HG02981 (cell line): ENCODE data around the gene GAS7.
A peak's percentile ranks its signal among the peaks of the same experiment; 100 is the strongest.

Experiments
- ATAC-seq: cut with Tn5 transposase; IDR thresholded peaks from one replicate; pipeline ENCODE4 v1.9.1; 2021; ENCODE audit warnings: mild to moderate bottlenecking, moderate library complexity; ENCODE audit not compliant: unreplicated experiment

Gene GAS7

DNA sequence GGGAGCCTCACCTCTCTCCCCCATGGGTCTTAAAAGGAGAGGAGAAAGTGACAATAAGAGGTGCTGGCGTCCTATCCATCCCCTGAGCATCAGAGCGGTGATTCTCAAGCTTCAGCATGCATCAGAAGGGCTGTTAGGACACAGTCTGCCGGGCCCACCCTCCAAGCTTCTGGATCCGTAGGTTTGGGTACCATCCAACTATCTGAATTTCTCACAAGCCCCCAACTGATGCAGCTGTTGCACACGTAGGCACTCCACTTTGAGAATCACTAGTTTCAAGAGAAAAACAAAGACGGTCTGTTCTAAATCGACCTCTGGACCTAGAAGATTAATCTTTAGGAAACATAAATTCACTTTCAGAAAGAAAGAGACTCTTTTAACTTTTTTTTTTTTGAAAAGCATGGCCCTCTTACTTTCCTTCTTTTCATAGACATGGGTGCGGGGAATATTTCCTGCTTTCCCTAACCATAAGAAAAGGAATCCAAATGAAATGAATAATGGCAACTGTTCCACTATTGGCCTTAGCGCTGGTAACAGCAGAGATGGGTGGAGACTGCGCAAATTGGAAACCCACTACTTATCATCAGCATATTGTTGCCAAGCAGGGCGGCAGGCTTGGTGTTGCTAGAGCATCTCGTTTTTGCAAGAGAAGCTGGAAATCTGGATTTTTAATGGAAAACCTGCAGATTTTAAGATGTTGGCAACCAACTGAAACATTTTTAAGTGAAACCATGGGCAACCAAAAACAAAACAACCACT lies 144.4 kb downstream of the GAS7 start:
- ATAC-seq, result no peak

GRCh38 chr17:10052106-10052813 lies 146.1 kb downstream of the GAS7 start:
- no peak for ATAC-seq

GRCh38 chr17:10051112-10051511 lies 147.3 kb downstream of the GAS7 start:
- peak; percentile 5 for ATAC-seq

DNA sequence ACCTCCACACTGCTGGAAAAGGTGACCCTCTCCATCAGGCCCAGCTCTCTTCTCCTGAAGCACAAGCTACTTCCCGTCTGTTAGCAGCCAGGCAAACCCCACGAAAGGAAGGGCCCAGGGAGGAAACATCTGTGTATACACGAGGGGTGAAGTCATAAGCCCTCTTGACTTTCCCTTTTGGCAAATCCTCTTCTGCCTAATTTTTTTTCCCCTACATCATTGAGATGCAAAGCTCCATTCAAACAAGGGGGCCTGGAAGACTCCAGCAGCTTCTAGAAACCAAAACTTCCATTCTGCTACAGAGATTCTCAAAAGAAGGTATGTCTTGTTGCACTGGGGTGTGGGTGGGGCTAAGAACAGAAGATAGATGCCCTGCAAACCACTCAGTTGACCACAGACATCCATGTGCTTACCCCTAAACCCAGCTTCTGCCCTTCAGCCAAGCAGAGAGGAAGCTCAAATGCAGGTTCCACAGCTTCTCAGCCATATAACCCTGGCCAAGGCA lies 147.8 kb downstream of the GAS7 start:
- peak; percentile 36 for ATAC-seq

DNA sequence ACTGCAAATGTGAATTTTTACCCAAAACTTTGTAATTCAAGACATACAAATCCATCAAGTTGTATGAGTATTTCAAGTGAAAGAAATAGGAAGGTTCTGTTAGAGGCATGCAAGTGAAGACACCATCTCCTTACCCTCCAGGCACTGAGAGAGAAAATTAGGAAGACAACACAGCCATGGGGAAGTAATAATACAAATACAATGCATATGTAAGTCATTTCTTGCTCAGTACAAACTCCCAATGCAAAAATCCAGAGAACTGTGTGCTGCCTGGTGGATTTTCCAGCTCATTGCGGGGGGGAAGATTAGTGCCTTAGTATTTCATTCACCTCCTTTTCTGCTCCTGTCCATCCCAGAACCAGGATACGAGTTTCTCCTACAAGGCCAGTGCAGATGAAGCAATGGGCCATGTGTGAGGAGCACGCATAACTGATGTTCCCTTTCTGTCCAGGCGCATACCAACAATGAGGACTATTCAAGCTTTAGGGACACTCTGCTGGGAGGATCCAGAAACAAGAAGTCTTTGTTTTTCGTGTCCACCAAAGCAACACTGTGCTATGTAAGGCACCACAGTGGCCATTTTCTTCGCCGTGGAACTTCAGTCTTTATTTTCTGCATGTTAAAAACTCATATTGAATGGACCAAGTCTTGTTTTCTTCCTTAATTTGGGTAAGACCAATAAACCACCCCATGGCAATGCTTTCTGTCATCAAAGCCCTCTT lies 149.6 kb downstream of the GAS7 start:
- ATAC-seq, result no peak

DNA sequence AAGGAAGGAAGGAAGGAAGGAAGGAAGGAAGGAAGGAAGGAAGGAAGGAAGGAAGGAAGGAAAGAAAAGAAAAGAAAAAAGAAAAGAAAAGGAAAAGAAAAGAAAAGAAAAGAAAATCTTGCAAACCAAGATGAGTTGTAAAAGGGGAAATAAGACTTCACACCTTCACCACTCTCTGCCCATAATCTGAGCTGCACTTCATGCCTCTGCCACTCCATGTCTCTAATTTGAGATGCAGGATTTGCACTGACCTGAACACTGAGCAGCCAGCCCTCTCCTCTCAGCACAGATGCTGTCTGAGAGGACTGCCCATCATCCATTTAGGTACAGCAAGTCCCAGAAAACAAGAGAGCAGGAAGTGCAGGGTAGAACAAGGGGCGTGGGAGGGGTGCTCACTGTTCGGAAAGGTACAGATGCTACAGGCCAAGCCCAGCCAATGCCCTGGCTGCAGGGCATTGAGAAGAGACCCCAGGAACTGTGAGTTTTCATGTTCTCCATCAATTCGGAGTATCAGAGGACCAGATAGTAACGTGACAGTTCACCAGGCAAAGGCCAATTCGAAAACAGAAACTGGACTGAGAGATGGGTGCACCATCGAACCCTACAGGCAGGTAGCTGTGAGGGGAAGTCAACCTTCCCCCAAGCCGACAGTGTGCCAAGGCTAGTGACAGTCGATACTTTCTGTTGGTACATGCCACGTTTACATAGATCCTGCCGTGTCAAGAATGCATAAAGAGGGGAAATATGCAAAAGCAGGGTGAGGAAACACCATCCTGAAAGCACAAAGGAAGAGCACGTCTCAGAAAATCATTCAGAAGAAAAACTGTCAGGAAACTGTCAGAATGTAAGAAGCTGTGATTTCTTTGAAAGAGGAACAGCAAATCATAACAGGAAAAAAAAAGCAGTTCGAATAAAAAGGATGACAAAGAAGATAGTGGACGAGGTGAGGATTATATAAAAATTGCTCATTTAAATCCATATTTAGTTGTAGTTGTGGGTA lies 151.3 kb downstream of the GAS7 start:
- ATAC-seq, result peak; percentile 41

DNA sequence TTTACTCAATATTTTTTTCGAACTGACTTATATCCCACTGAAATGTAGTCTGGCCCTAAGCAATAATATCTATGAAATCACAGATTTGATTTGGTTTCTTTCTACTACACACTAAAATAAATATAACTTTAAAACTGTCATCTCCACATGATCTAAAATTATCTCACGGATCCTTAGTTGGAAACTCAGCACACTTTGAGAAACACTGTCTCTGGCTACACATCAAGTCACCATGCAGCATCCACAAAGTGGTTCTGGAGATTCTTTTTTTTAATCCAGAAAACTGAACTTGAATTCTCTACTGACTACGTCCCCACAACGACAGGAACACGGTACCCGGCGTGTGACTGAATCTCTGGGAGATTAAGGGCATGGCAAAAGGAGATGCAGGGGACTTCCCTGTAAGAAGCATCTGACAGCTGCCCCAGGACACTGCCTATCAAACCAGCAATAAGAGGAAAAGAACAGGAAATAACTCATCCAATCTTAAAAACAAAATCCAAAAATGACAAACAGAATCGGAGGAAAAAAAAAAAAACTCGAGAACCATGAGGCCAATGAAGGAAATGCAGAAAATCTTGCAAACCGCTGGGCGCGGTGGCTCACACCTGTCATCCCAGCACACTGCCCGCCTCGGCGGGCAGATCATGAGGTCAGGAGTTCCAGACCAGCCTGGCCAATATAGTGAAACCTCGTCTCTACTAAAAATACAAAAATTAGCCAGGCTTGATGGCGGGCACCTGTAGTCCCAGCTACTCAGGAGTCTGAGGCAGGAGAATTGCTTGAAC lies 152.3 kb downstream of the GAS7 start:
- ATAC-seq, result no peak

- no peak for ATAC-seq
These were observed 155.7 kb downstream of the GAS7 start for GRCh38 chr17:10042589-10043244.

GRCh38 chr17:10041916-10042588 lies 156.4 kb downstream of the GAS7 start:
- peak; percentile 39 for ATAC-seq

DNA sequence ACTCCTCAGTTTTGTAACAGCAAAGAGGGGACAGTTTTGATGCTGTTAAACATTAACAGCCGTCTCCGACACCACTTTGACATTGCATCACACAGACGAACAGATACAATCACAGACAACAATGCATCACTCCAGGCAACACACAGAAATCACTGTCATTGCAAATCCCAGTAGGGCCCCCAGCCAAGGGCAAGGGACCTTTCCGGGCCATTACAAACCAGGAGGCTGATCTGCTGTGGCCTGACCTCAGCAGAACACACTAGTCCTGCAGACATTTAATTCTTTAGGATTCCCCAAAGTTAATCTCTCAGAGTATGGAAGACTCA lies 157.2 kb downstream of the GAS7 start:
- no peak for ATAC-seq

- no peak for ATAC-seq
These were observed 161.8 kb downstream of the GAS7 start for GRCh38 chr17:10036511-10037061.

DNA sequence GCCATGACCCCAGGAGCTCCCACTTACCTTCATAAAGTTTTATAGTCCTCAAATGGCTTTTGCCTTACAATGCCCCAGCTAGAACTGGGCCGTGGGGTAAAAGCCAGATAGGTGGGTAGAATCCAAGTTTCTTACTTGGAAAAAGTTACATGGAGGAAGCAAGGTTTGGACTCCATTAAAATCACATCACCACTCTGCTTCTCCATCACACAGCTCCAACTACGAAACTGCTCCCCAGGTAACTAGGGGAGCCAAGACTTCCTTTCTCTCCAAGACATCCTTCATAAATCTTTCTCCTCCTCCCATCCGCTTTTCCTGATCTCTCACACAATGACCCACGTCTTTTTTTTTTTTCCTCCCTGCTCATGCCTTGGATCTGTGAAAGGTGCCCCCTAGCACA lies 162.5 kb downstream of the GAS7 start:
- no peak for ATAC-seq

GRCh38 chr17:10034719-10035475 lies 163.5 kb downstream of the GAS7 start:
- no peak for ATAC-seq

DNA sequence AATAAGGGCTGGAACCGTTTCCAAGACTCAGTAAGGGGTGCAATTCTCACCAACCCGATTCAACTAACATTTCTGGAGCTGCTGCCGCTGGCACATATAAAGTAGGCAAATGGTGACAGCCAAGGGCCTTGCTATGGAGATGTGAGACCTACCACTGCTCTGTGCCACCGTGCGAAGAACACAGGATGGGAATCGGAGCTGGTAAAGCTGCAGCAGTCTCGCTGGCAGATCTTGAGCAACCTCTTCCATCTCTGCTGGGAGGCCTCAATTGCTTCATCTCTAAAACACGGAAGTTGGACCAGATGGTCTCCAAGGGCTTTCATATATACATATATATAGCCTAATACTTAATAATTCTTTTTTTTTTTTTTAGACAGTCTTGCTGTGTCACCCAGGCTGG lies 164.4 kb downstream of the GAS7 start:
- ATAC-seq, result no peak

DNA sequence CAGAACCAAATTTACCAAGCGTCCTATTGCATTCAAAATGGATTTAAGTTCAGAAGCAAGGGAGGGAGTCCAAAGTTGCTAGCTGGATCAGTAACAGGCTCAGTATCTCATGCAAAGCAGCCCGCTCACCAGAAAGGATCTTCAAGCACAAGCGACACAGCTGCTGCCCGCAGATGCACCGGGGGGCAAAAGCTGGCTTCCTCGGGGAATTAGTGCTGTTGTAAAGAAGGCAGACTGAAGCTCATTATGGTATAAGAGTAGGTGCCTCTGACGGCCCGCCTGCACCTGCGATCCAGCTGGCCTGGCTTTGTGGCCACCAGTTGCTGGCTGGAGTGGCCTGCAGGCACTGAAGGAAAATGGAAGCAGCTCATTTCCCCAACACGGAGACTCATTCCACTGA lies 165.0 kb downstream of the GAS7 start:
- ATAC-seq, result no peak

DNA sequence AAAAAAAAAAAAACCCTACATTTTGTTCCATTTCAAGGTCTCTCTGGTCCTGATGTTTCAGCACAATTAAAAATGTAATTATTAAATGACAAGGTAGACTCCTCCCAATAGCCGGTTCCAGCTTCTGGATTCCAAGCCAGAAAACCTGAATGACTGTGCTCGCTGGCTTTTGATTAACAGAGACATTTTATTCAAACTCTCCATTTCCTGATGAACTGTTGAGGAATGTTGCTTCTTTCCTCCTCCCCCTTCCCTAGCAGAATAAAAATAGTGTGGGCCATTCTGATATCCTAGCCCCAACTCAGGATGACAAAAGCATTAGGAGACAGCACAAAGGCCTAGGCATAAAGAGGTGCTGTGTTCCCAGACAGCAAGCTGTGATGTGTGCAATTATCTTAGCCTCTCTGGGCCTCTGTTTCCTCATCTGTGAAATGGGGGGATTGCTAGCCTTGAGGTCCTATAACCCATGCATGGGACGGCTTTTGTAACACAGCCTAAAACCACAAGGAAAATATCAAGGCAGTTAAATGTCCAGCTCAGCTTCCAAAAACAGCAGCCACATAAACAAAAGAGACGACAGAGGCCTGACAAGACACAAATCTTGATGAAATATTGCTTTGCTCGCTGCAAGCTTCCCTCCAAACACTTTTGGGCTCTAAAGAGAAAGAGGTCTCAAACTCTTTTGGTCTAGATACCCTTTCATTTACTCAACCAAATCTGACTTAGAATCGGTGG lies 166.1 kb downstream of the GAS7 start:
- no peak for ATAC-seq

GRCh38 chr17:10031606-10032005 lies 166.8 kb downstream of the GAS7 start:
- no peak for ATAC-seq
